SK-N-SH treated with all-trans-retinoic acid at 6 μM for 48 hours (cell line): Measurements from ENCODE around the gene HTR6.

Source experiments
- ATAC-seq: fragments of 200-7000 bp; cut with Tn5 transposase; 3 replicates; pipeline ENCODE4 v1.9.1; 2020; ENCODE audit warnings: mild to moderate bottlenecking, moderate library complexity
- ARNTL ChIP-seq: fragments of 450-650 bp; formaldehyde crosslinking; IDR thresholded peaks from 2 replicates; pipeline ENCODE4 v1.5.0; 2020; ENCODE audit warnings: low read depth, mild to moderate bottlenecking, moderate library complexity, borderline replicate concordance
- BACH2 ChIP-seq: fragments of 250-450 bp; sonication (Bioruptor Pico); IDR thresholded peaks from 2 replicates; pipeline ENCODE4 v1.9.0; 2021; ENCODE audit warnings: mild to moderate bottlenecking, borderline replicate concordance
- CSDC2 ChIP-seq: fragments of 250-450 bp; sonication (Bioruptor Pico); IDR thresholded peaks from 2 replicates; pipeline ENCODE4 v1.5.0; 2020; ENCODE audit warnings: mild to moderate bottlenecking, moderate library complexity
- GLIS3 ChIP-seq: fragments of 250-450 bp; sonication (Bioruptor Pico); IDR thresholded peaks from 2 replicates; pipeline ENCODE4 v1.5.0; 2020; ENCODE audit warnings: mild to moderate bottlenecking, moderate library complexity
- ISL1 ChIP-seq: fragments of 250-450 bp; sonication (Bioruptor Pico); IDR thresholded peaks from 2 replicates; pipeline ENCODE4 v2.1.2; 2022; ENCODE audit warnings: mild to moderate bottlenecking, moderate library complexity
- OSR1 ChIP-seq: fragments of 250-450 bp; sonication (Bioruptor Pico); IDR thresholded peaks from 2 replicates; pipeline ENCODE4 v1.8.0; 2022; ENCODE audit warnings: moderate library complexity, mild to moderate bottlenecking, inconsistent platforms
- PPARA ChIP-seq: fragments of 250-450 bp; sonication (Bioruptor Pico); IDR thresholded peaks from 2 replicates; pipeline ENCODE4 v1.5.0; 2020; ENCODE audit warnings: mild to moderate bottlenecking, borderline replicate concordance
- RARB ChIP-seq: fragments of 250-450 bp; sonication (Bioruptor Pico); IDR thresholded peaks from 2 replicates; pipeline ENCODE4 v1.8.0; 2021; ENCODE audit warnings: mild to moderate bottlenecking, moderate library complexity
- SNAI2 ChIP-seq: fragments of 250-450 bp; sonication (Bioruptor Pico); IDR thresholded peaks from 2 replicates; pipeline ENCODE4 v1.5.0; 2020; ENCODE audit warnings: mild to moderate bottlenecking, moderate library complexity
- TOX ChIP-seq: fragments of 250-450 bp; sonication (Bioruptor Pico); IDR thresholded peaks from 2 replicates; pipeline ENCODE4 v1.8.0; 2021; ENCODE audit warnings: mild to moderate bottlenecking, moderate library complexity, borderline replicate concordance
- ZC3H10 ChIP-seq: fragments of 250-450 bp; sonication (Bioruptor Pico); IDR thresholded peaks from 2 replicates; pipeline ENCODE4 v1.5.1; 2021; ENCODE audit warnings: mild to moderate bottlenecking, moderate library complexity
- ZFP3 ChIP-seq: fragments of 250-450 bp; sonication (Bioruptor Pico); IDR thresholded peaks from 2 replicates; pipeline ENCODE4 v1.5.0; 2020; ENCODE audit warnings: mild to moderate bottlenecking, moderate library complexity
- ZFP30 ChIP-seq: fragments of 450-650 bp; formaldehyde crosslinking; IDR thresholded peaks from 2 replicates; pipeline ENCODE4 v1.5.0; 2022; ENCODE audit warnings: mild to moderate bottlenecking, moderate library complexity
- ZNF70 ChIP-seq: fragments of 450-650 bp; formaldehyde crosslinking; IDR thresholded peaks from 2 replicates; pipeline ENCODE4 v1.5.0; 2020; ENCODE audit warnings: mild to moderate bottlenecking, moderate library complexity
- ZNF8 ChIP-seq: fragments of 450-650 bp; formaldehyde crosslinking; IDR thresholded peaks from 2 replicates; pipeline ENCODE4 v1.5.0; 2020; ENCODE audit warnings: mild to moderate bottlenecking, moderate library complexity
- TF ChIP-seq, protein P1 (sequence below): fragments of 250-450 bp; sonication (Bioruptor Pico); IDR thresholded peaks from 2 replicates; pipeline ENCODE4 v1.5.0; 2020; ENCODE audit warnings: mild to moderate bottlenecking, moderate library complexity
- TF ChIP-seq, protein P2 (sequence below): fragments of 250-450 bp; sonication (Bioruptor Pico); IDR thresholded peaks from 2 replicates; pipeline ENCODE4 v1.5.1; 2020; ENCODE audit warnings: low read depth, mild to moderate bottlenecking, moderate library complexity
- TF ChIP-seq, protein P3 (sequence below): fragments of 250-450 bp; sonication (Bioruptor Pico); IDR thresholded peaks from 2 replicates; pipeline ENCODE4 v1.8.0; 2021; ENCODE audit warnings: low read depth, mild to moderate bottlenecking, moderate library complexity, borderline replicate concordance
- TF ChIP-seq, protein P4 (sequence below): fragments of 250-450 bp; sonication (Bioruptor Pico); IDR thresholded peaks from 2 replicates; pipeline ENCODE4 v1.8.0; 2020; ENCODE audit warnings: mild to moderate bottlenecking, moderate library complexity, borderline replicate concordance

The HTR6 gene

DNA sequence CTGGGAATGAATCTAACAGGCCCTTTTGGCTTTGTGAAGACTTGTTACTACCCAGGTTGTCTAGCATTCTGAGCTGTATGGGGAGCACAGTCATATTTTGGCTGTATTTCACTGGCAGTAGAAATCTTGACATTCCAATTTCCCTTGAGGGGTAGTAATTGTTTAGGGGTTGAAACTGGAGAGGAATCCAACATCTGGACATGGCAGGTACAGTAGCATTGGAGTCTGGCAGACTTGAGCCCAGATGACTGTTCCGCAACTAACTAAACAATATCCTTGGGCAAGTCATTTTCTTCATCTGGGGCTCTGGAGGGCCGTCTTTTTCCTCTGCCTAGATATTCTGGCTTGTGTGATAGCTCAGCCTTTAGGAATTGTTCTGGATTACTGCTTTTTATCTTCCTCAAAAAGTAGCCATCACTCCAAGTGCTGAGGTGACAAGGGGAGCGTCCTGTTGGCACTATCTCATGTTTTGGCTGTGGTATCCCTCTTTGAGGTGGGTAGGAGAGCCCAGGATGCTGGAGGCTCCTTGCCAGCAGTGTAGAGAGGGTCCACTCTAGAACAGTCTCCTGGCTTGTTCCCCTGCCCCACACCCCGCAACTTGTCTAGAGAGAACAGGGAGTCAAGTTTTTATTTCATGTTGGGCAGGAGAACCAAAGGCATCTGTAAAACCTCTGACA, 43.3 kb upstream of the HTR6 start (continued):
- TF ChIP-seq, protein P1, sequence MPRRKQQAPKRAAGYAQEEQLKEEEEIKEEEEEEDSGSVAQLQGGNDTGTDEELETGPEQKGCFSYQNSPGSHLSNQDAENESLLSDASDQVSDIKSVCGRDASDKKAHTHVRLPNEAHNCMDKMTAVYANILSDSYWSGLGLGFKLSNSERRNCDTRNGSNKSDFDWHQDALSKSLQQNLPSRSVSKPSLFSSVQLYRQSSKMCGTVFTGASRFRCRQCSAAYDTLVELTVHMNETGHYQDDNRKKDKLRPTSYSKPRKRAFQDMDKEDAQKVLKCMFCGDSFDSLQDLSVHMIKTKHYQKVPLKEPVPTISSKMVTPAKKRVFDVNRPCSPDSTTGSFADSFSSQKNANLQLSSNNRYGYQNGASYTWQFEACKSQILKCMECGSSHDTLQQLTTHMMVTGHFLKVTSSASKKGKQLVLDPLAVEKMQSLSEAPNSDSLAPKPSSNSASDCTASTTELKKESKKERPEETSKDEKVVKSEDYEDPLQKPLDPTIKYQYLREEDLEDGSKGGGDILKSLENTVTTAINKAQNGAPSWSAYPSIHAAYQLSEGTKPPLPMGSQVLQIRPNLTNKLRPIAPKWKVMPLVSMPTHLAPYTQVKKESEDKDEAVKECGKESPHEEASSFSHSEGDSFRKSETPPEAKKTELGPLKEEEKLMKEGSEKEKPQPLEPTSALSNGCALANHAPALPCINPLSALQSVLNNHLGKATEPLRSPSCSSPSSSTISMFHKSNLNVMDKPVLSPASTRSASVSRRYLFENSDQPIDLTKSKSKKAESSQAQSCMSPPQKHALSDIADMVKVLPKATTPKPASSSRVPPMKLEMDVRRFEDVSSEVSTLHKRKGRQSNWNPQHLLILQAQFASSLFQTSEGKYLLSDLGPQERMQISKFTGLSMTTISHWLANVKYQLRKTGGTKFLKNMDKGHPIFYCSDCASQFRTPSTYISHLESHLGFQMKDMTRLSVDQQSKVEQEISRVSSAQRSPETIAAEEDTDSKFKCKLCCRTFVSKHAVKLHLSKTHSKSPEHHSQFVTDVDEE (CRISPR knock-in tag) = no peak

DNA sequence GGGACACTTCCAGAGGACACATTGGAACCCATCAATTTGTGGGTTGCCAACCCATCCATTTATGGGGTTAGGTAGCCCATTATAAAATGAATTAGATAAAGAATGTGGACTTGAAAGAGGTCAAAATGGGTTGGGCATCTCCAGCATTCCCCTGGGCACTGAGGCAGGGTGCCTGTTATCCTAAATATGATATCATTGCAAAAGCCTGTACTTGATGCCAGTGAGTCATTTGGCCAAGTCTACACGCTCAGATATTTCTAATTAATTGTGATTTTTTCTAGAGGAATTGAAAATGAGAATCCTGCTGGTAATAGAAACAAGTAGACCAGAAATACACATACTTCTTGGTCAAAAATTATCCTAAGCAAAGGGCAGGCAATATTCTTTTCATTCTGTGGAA, 42.5 kb upstream of the HTR6 start:
- ATAC-seq = peak; percentile 43; the same call in 1 of the 3 replicates
- TF ChIP-seq ZNF70 (no peak), GLIS3 (CRISPR knock-in tag) (no peak), ARNTL (CRISPR knock-in tag) (no peak), SNAI2 (CRISPR knock-in tag) (no peak), TOX (no peak), PPARA (CRISPR knock-in tag) (no peak), ISL1 (CRISPR knock-in tag) (peak; percentile 46)
- TF ChIP-seq, protein P2, sequence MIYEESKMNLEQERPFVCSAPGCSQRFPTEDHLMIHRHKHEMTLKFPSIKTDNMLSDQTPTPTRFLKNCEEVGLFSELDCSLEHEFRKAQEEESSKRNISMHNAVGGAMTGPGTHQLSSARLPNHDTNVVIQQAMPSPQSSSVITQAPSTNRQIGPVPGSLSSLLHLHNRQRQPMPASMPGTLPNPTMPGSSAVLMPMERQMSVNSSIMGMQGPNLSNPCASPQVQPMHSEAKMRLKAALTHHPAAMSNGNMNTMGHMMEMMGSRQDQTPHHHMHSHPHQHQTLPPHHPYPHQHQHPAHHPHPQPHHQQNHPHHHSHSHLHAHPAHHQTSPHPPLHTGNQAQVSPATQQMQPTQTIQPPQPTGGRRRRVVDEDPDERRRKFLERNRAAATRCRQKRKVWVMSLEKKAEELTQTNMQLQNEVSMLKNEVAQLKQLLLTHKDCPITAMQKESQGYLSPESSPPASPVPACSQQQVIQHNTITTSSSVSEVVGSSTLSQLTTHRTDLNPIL (CRISPR knock-in tag) = peak; percentile 31; the same call in 1 of the 2 replicates
- TF ChIP-seq, all 23 proteins: peak for 2

DNA sequence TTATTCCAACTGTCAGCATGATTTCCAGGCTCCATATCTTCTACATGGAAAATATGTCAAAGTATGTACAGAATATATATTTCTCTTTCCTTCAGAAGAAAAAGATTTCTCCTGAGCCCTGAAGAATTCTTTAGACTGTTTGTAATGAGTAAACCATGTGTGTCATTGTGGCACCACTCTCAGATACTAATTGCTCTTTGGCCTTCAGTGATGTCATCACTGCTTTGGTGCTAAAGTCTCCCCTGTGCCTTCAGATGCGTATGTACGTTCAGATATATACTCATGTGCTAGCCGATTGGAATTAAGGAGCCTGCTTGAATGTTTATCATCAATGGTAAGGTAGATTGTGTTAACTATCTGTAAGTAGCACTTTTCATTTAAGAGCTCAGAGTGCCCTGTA, 41.2 kb upstream of the HTR6 start:
- TF ChIP-seq ZC3H10 = no peak
- no peak for TF ChIP-seq ISL1 (CRISPR knock-in tag)
- TF ChIP-seq OSR1 (CRISPR knock-in tag) = no peak
- TF ChIP-seq ZNF8 (CRISPR knock-in tag) = no peak
- no peak for TF ChIP-seq SNAI2 (CRISPR knock-in tag)
- TF ChIP-seq GLIS3 (CRISPR knock-in tag) = no peak
- TF ChIP-seq, protein P3, sequence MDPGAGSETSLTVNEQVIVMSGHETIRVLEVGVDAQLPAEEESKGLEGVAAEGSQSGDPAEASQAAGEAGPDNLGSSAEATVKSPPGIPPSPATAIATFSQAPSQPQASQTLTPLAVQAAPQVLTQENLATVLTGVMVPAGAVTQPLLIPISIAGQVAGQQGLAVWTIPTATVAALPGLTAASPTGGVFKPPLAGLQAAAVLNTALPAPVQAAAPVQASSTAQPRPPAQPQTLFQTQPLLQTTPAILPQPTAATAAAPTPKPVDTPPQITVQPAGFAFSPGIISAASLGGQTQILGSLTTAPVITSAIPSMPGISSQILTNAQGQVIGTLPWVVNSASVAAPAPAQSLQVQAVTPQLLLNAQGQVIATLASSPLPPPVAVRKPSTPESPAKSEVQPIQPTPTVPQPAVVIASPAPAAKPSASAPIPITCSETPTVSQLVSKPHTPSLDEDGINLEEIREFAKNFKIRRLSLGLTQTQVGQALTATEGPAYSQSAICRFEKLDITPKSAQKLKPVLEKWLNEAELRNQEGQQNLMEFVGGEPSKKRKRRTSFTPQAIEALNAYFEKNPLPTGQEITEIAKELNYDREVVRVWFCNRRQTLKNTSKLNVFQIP = no peak
- TF ChIP-seq PPARA (CRISPR knock-in tag) = no peak
- TF ChIP-seq, protein P2 (CRISPR knock-in tag) = no peak
- no peak for TF ChIP-seq BACH2
- no peak for TF ChIP-seq ZFP3 (CRISPR knock-in tag)
- no peak for ATAC-seq

DNA sequence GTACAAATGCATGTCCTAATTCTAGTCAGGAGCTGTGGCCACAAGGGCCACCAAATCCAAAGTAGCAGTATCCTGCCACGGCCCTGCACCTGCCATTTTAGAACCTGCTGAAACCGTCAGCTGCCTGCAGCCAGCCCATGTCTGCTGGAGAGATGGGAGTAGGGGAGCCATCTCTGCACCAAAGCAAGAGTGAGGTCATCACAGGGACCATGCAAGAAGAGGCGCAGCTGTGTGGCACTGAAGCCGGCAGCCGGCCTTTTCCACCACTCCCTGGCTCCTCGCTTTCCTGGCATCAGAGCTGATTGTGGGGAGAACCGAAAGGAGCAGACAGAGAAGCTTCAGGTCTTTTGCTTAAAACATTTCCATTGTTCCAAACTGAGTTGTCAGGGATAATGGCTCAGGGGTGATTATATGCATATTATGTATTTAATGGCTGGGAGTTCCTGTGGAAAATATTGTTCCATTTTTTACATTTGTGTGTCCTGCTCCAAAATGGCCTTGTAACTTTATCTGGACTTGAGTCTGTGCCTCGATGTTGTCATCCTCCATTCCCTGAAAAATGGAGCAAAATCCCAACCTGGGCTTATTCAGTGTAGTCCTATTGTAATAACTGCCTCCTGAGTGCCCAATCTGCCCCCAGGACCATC, 39.3 kb upstream of the HTR6 start:
- no peak for TF ChIP-seq ZNF70
- TF ChIP-seq, protein P2 (CRISPR knock-in tag) = no peak
- TF ChIP-seq BACH2 = no peak
- no peak for TF ChIP-seq CSDC2 (CRISPR knock-in tag)
- TF ChIP-seq GLIS3 (CRISPR knock-in tag) = no peak
- TF ChIP-seq, all 23 proteins: peak for 0
- no peak for ATAC-seq

DNA sequence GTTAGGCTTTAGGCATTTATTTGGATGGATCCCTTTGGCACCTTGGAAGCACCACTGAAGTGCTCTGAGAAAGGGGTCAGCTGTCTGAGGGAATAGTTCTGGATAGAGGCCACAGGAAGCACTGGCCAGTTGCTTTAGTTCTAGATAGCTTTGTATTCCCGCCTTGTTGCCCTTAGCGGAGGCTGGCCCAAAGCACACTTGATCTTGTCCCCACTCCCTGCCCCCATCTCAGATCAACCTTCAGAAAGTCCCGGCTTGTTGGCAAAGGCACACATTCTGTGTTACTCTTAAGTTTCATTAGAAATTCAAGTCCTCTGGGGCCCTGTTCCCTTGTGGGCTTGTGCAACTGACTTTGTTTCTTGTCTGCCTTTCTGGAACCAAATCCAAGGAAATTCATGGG, 35.8 kb upstream of the HTR6 start:
- ATAC-seq = no peak
- TF ChIP-seq, protein P4, sequence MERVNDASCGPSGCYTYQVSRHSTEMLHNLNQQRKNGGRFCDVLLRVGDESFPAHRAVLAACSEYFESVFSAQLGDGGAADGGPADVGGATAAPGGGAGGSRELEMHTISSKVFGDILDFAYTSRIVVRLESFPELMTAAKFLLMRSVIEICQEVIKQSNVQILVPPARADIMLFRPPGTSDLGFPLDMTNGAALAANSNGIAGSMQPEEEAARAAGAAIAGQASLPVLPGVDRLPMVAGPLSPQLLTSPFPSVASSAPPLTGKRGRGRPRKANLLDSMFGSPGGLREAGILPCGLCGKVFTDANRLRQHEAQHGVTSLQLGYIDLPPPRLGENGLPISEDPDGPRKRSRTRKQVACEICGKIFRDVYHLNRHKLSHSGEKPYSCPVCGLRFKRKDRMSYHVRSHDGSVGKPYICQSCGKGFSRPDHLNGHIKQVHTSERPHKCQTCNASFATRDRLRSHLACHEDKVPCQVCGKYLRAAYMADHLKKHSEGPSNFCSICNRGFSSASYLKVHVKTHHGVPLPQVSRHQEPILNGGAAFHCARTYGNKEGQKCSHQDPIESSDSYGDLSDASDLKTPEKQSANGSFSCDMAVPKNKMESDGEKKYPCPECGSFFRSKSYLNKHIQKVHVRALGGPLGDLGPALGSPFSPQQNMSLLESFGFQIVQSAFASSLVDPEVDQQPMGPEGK = no peak
- no peak for TF ChIP-seq ISL1 (CRISPR knock-in tag)
- no peak for TF ChIP-seq RARB (CRISPR knock-in tag)
- no peak for TF ChIP-seq ZFP30 (CRISPR knock-in tag)
- no peak for TF ChIP-seq CSDC2 (CRISPR knock-in tag)
- no peak for TF ChIP-seq TOX
- no peak for TF ChIP-seq ZNF70
- TF ChIP-seq BACH2 = no peak
